GM10266 (cell line): ENCODE measurements around the gene MMP15.

Source experiments
- DNase-seq: peaks from one replicate; pipeline ENCODE4 v3.0.0; 2012; ENCODE audit errors: extremely low spot score
- TF ChIP-seq, protein P1 (sequence below): IDR thresholded peaks from 2 replicates; pipeline ENCODE4 v1.5.1; 2012; ENCODE audit warnings: mild to moderate bottlenecking, low read depth; ENCODE audit not compliant: control insufficient read depth, insufficient read depth; ENCODE audit errors: missing control alignments

The MMP15 gene

GRCh38 chr16:57984443-57985203, 40.9 kb upstream of the MMP15 start:
- TF ChIP-seq, protein P1, sequence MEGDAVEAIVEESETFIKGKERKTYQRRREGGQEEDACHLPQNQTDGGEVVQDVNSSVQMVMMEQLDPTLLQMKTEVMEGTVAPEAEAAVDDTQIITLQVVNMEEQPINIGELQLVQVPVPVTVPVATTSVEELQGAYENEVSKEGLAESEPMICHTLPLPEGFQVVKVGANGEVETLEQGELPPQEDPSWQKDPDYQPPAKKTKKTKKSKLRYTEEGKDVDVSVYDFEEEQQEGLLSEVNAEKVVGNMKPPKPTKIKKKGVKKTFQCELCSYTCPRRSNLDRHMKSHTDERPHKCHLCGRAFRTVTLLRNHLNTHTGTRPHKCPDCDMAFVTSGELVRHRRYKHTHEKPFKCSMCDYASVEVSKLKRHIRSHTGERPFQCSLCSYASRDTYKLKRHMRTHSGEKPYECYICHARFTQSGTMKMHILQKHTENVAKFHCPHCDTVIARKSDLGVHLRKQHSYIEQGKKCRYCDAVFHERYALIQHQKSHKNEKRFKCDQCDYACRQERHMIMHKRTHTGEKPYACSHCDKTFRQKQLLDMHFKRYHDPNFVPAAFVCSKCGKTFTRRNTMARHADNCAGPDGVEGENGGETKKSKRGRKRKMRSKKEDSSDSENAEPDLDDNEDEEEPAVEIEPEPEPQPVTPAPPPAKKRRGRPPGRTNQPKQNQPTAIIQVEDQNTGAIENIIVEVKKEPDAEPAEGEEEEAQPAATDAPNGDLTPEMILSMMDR = no peak
- peak; percentile 88 for DNase-seq

- no peak for DNase-seq
- TF ChIP-seq, protein P1 = no peak
Observed at GRCh38 chr16:57985204-57986181, 40.1 kb upstream of the MMP15 start.

- TF ChIP-seq, protein P1 = no peak
- DNase-seq = no peak
Observed at GRCh38 chr16:57986196-57986595, 39.4 kb upstream of the MMP15 start.

- DNase-seq = no peak
- TF ChIP-seq, protein P1 = no peak
Observed at GRCh38 chr16:57987441-57988177, 37.9 kb upstream of the MMP15 start.

- no peak for DNase-seq
- TF ChIP-seq, protein P1 = no peak
Observed at GRCh38 chr16:57988929-57989328, 36.6 kb upstream of the MMP15 start.

GRCh38 chr16:57991551-57992059, 33.9 kb upstream of the MMP15 start:
- TF ChIP-seq, protein P1 = no peak
- no peak for DNase-seq
